Breast epithelium (tissue), 4 donors: ENCODE results near the gene DHCR24. TPM values are rescaled to one million over a fixed set of nuclear protein-coding genes. Genes with fewer than 3 reads are reported as not detected.
A peak's percentile ranks its signal among the peaks of the same experiment; 100 is the strongest.

ENCODE experiments used
- DNase-seq, 2 donors: peaks; one replicate each; pipeline ENCODE4 v3.0.0-alpha.2; 2019; ENCODE audit warnings: low spot score in 2 of 2
- H3K27ac ChIP-seq, 2 donors: fragments of 200-600 bp; sonication (generic) in 1 of 2; one replicate each; pipeline ENCODE4 v1.5.1; 2016 to 2019; ENCODE audit warnings: mild to moderate bottlenecking in 1 of 2
- H3K27me3 ChIP-seq, 2 donors: fragments of 200-600 bp; sonication (generic) in 1 of 2; one replicate each; pipeline versions ENCODE4 v1.5.1 to v1.6.0; 2017 to 2019; ENCODE audit warnings: control low read depth in 1 of 2, mild to moderate bottlenecking in 1 of 2
- H3K36me3 ChIP-seq: fragments of 200-600 bp; one replicate; pipeline ENCODE4 v1.5.1; 2019
- H3K4me1 ChIP-seq, 2 donors: fragments of 200-600 bp; sonication (generic); one replicate each; pipeline ENCODE4 v1.5.1; 2016 to 2019; ENCODE audit warnings: control low read depth in 1 of 2
- H3K4me3 ChIP-seq, 3 donors: fragments of 200-600 bp; sonication (generic); 1 replicate in 2 of 3; 2 replicates in 1 of 3; pipeline ENCODE4 v1.5.1; 2016 to 2019; ENCODE audit warnings: mild to moderate bottlenecking in 3 of 3, moderate library complexity in 2 of 3
- H3K9me3 ChIP-seq, 2 donors: fragments of 200-600 bp; sonication (generic) in 1 of 2; one replicate each; pipeline ENCODE4 v1.5.1; 2016 to 2019; ENCODE audit warnings: control low read depth in 1 of 2
- CTCF ChIP-seq, 3 donors: fragments of 450-650 bp; IDR thresholded peaks; one replicate each; pipeline ENCODE4 v1.5.1; 2016 to 2017; ENCODE audit warnings: antibody characterized with exemption in 3 of 3, mild to moderate bottlenecking in 3 of 3, moderate library complexity in 3 of 3
- POLR2A ChIP-seq: fragments of 450-650 bp; IDR thresholded peaks from one replicate; pipeline ENCODE4 v1.6.1; 2016; ENCODE audit warnings: antibody characterized with exemption, mild to moderate bottlenecking, moderate library complexity
- POLR2AphosphoS5 ChIP-seq, 3 donors: sonication (generic); formaldehyde crosslinking; IDR thresholded peaks; one replicate each; pipeline ENCODE4 v1.6.1; 2017; ENCODE audit warnings: antibody characterized with exemption in 3 of 3
- intact Hi-C: fragments of 100-400 bp; cut with DNase I; formaldehyde crosslinking; loops from one replicate; pipeline ENCODE4 v1.15.1; 2023; ENCODE audit warnings: low total_unique reads
- total RNA-seq, 3 donors: library from RNA; depleted of rRNA; stranded (reverse); fragments of >200 nt; gene quantifications; one replicate each; pipeline ENCODE4 v1.1.0, GENCODE V29; 2016

The DHCR24 gene
- total RNA-seq, 3 donors from 2014 or later, result 149 to 230 (median 157) TPM

- peak in 1 of 2 donors; percentile 18 for DNase-seq
- Histone ChIP-seq H3K4me1 (no peaks in the 10 kb centered on the region), H3K27ac (no peak overlapping the region), H3K27me3 (no peaks in the 10 kb centered on the region), H3K9me3 (no peaks in the 10 kb centered on the region), H3K36me3 (no peaks in the 10 kb centered on the region), H3K4me3 (no peak overlapping the region)
- TF ChIP-seq POLR2AphosphoS5 (IDR thresholded peaks at IDR 0.05), result no peak
- TF ChIP-seq POLR2A, result no peak
- no peak for TF ChIP-seq CTCF (IDR thresholded peaks at IDR 0.05)
- intact Hi-C loops, result no loop called here
Measured at GRCh38 chr1:54815086-54815876, 71.7 kb downstream of the DHCR24 start.

GRCh38 chr1:54814571-54814970 is 72.4 kb downstream of the DHCR24 start:
- TF ChIP-seq POLR2AphosphoS5 (IDR thresholded peaks at IDR 0.05), result no peak
- TF ChIP-seq CTCF (IDR thresholded peaks at IDR 0.05), result no peak
- TF ChIP-seq POLR2A, result no peak
- Histone ChIP-seq H3K27me3 (no peaks in the 10 kb centered on the region), H3K4me3 (no peak overlapping the region), H3K27ac (no peak overlapping the region), H3K9me3 (no peaks in the 10 kb centered on the region), H3K4me1 (no peaks in the 10 kb centered on the region), H3K36me3 (no peaks in the 10 kb centered on the region)
- DNase-seq, result peak in 1 of 2 donors; percentile 10
- intact Hi-C loops, result no loop called here

DNA sequence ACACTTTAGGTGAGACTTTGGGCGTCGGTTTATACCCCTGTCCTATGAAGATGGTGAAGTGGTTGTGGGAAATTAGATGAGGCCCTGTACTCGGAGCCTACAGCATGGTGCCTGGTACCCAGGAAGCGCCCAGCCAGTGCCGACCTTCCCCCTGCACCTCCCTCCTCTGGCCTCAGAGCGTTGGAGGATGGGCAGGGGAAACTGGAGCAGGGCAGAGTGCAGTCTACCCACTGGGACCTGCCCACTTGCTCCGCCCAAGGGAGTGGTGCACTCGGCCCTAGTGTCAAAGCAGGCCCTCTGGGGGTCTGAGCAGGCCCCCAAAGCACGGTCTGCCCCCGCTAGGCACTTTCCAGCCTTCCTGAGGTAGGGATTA is 72.9 kb downstream of the DHCR24 start:
- H3K4me3 ChIP-seq, result no peak overlapping the region
- no peak overlapping the region for H3K27ac ChIP-seq
- no peaks in the 10 kb centered on the region for H3K9me3 ChIP-seq
- peak in 1 of 2 donors; percentile 8 for DNase-seq
- intact Hi-C loops, result no loop called here
- H3K36me3 ChIP-seq, result no peaks in the 10 kb centered on the region
- H3K4me1 ChIP-seq, result no peaks in the 10 kb centered on the region
- H3K27me3 ChIP-seq, result no peaks in the 10 kb centered on the region
- TF ChIP-seq POLR2AphosphoS5 (IDR thresholded peaks at IDR 0.05) (no peak), CTCF (IDR thresholded peaks at IDR 0.05) (no peak), POLR2A (no peak)

- no peak for DNase-seq
- H3K36me3 ChIP-seq, result no peaks in the 10 kb centered on the region
- no peaks in the 10 kb centered on the region for H3K27me3 ChIP-seq
- no peak overlapping the region for H3K4me3 ChIP-seq
- H3K4me1 ChIP-seq, result no peaks in the 10 kb centered on the region
- H3K27ac ChIP-seq, result no peak overlapping the region
- TF ChIP-seq POLR2A (no peak), POLR2AphosphoS5 (IDR thresholded peaks at IDR 0.05) (no peak), CTCF (IDR thresholded peaks at IDR 0.05) (no peak)
- intact Hi-C loops, result no loop called here
- no peaks in the 10 kb centered on the region for H3K9me3 ChIP-seq
Measured at GRCh38 chr1:54813485-54814125, 73.4 kb downstream of the DHCR24 start.

DNA sequence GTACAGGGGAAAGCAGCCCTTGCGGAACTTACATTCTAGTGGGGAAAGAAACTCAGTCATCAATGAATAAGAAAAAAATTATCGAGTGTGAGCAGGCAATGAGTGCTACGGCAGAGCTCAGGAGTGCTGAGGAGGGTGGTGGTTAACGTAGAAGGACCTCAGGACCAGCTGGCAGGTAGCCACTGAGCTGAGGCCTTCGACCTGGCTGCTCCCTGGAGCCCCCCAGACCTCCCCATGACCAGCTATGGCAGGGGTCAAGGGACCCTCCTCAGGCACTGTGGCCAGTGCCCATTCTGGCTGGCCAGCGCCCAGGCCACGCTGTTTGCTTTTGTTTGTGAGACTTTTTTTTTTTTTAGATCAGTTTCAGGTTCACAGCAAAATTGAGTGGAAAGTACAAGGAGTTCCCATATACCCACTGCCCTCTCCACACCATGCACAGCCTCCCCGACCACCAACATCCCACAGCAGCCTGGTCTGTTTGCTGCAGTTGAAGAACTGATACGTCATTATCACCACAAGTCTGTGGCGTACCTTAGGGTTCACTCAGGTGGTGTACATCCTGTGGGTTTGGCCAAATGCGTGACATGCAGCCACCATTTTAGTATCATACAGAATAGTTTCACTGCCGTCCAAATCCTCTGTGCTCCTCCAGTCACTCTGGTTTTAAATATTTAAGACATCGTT is 74.1 kb downstream of the DHCR24 start:
- Histone ChIP-seq H3K4me3 (no peak overlapping the region), H3K4me1 (no peaks in the 10 kb centered on the region), H3K27ac (no peak overlapping the region), H3K9me3 (no peaks in the 10 kb centered on the region), H3K27me3 (no peaks in the 10 kb centered on the region), H3K36me3 (no peaks in the 10 kb centered on the region)
- intact Hi-C loops, result no loop called here
- DNase-seq, result peak in 1 of 2 donors; percentile 9
- TF ChIP-seq CTCF (IDR thresholded peaks at IDR 0.05) (no peak), POLR2A (no peak), POLR2AphosphoS5 (IDR thresholded peaks at IDR 0.05) (no peak)
